GM18909 (cell line): ENCODE measurements around the gene PCNX4.
A peak's percentile ranks its signal among the peaks of the same experiment; 100 is the strongest.

Experiments used
- ATAC-seq: cut with Tn5 transposase; IDR thresholded peaks from one replicate; pipeline ENCODE4 v1.9.1; 2021; ENCODE audit warnings: mild to moderate bottlenecking; ENCODE audit not compliant: unreplicated experiment, poor library complexity

Gene PCNX4

GRCh38 chr14:60169722-60170121, 78.0 kb downstream of the PCNX4 start:
- ATAC-seq, result no peak

- ATAC-seq, result no peak
Measured at GRCh38 chr14:60170948-60171347, 79.2 kb downstream of the PCNX4 start.

GRCh38 chr14:60171690-60172089, 80.0 kb downstream of the PCNX4 start:
- no peak for ATAC-seq

- ATAC-seq, result no peak
Measured at GRCh38 chr14:60174352-60175254, 82.9 kb downstream of the PCNX4 start.

- no peak for ATAC-seq
Measured at GRCh38 chr14:60175255-60175902, 83.7 kb downstream of the PCNX4 start.

GRCh38 chr14:60178164-60178563, 86.4 kb downstream of the PCNX4 start:
- ATAC-seq, result no peak

GRCh38 chr14:60178820-60179219, 87.1 kb downstream of the PCNX4 start:
- ATAC-seq, result no peak

- no peak for ATAC-seq
Measured at GRCh38 chr14:60179431-60179869, 87.7 kb downstream of the PCNX4 start.

- peak; percentile 40 for ATAC-seq
Measured at GRCh38 chr14:60183138-60183537, 91.4 kb downstream of the PCNX4 start.

GRCh38 chr14:60183741-60184140, 92.0 kb downstream of the PCNX4 start:
- peak; percentile 43 for ATAC-seq

GRCh38 chr14:60184146-60184904, 92.6 kb downstream of the PCNX4 start:
- ATAC-seq, result peak; percentile 53

GRCh38 chr14:60184905-60185555, 93.3 kb downstream of the PCNX4 start:
- no peak for ATAC-seq

- ATAC-seq, result no peak
Measured at GRCh38 chr14:60188115-60188514, 96.4 kb downstream of the PCNX4 start.

GRCh38 chr14:60188696-60189095, 97.0 kb downstream of the PCNX4 start:
- ATAC-seq, result no peak

- peak; percentile 70 for ATAC-seq
Measured at GRCh38 chr14:60189923-60190840, 98.5 kb downstream of the PCNX4 start.

- ATAC-seq, result peak; percentile 88
Measured at GRCh38 chr14:60195179-60195810, 103.6 kb downstream of the PCNX4 start.

GRCh38 chr14:60196291-60196690, 104.6 kb downstream of the PCNX4 start:
- ATAC-seq, result no peak

GRCh38 chr14:60197629-60198303, 106.0 kb downstream of the PCNX4 start:
- no peak for ATAC-seq
